HEK293T (cell line): ENCODE results near the gene CGNL1.

Source experiments
- CTCF ChIA-PET: fragments of 350-600 bp; formaldehyde crosslinking; extraction: SDS; loops from one replicate; lab custom pipeline; 2021; ENCODE audit warnings: antibody characterized with exemption, inconsistent platforms; lab: Yijun Ruan, JAX
- POLR2A ChIA-PET: fragments of 350-600 bp; formaldehyde crosslinking; extraction: SDS; loops from one replicate; lab custom pipeline; 2020; ENCODE audit warnings: antibody characterized with exemption, inconsistent platforms; lab: Yijun Ruan, JAX
- DNase-seq: peaks from one replicate; pipeline ENCODE4 v3.0.0; 2012; ENCODE audit warnings: mixed read lengths; ENCODE audit errors: extremely low spot score
- ARNT ChIP-seq: fragments of 450-650 bp; IDR thresholded peaks from 2 replicates; pipeline ENCODE4 v1.6.1; 2017; ENCODE audit warnings: mild to moderate bottlenecking
- BHLHE40 ChIP-seq: fragments of 450-650 bp; IDR thresholded peaks from 2 replicates; pipeline ENCODE4 v1.6.1; 2016; ENCODE audit warnings: mild to moderate bottlenecking, moderate library complexity, borderline replicate concordance
- CTBP1 ChIP-seq: fragments of 450-650 bp; IDR thresholded peaks from 2 replicates; pipeline ENCODE4 v1.6.1; 2016; ENCODE audit warnings: borderline replicate concordance
- ELF4 ChIP-seq: fragments of 450-650 bp; IDR thresholded peaks from 2 replicates; pipeline ENCODE4 v1.6.1; 2017; ENCODE audit warnings: antibody characterized with exemption
- FOXA1 ChIP-seq: fragments of 450-650 bp; IDR thresholded peaks from 2 replicates; pipeline ENCODE4 v1.6.1; 2016; ENCODE audit warnings: mild to moderate bottlenecking
- FOXK2 ChIP-seq: fragments of 450-650 bp; IDR thresholded peaks from 2 replicates; pipeline ENCODE4 v1.6.1; 2016; ENCODE audit warnings: mild to moderate bottlenecking
- FOXM1 ChIP-seq: fragments of 450-650 bp; IDR thresholded peaks from 2 replicates; pipeline ENCODE4 v1.6.1; 2017; ENCODE audit warnings: mild to moderate bottlenecking, borderline replicate concordance
- HDGF ChIP-seq: fragments of 450-650 bp; IDR thresholded peaks from 2 replicates; pipeline ENCODE4 v1.6.1; 2017; ENCODE audit warnings: antibody characterized with exemption, borderline replicate concordance
- L3MBTL2 ChIP-seq: fragments of 450-650 bp; conservative IDR thresholded peaks from 2 replicates; pipeline ENCODE4 v1.6.1; 2016; ENCODE audit warnings: mild to moderate bottlenecking
- LEF1 ChIP-seq: fragments of 450-650 bp; IDR thresholded peaks from 2 replicates; pipeline ENCODE4 v1.6.1; 2017; ENCODE audit warnings: mild to moderate bottlenecking, borderline replicate concordance
- NFRKB ChIP-seq: fragments of 450-650 bp; IDR thresholded peaks from 2 replicates; pipeline ENCODE4 v1.6.1; 2016; ENCODE audit warnings: mild to moderate bottlenecking, moderate library complexity
- PKNOX1 ChIP-seq: fragments of 450-650 bp; IDR thresholded peaks from 2 replicates; pipeline ENCODE4 v1.6.1; 2016
- SP1 ChIP-seq: fragments of 450-650 bp; IDR thresholded peaks from 2 replicates; pipeline ENCODE4 v1.6.1; 2017
- SUZ12 ChIP-seq: fragments of 450-650 bp; IDR thresholded peaks from 2 replicates; pipeline ENCODE4 v1.6.1; 2016; ENCODE audit warnings: mild to moderate bottlenecking
- TARDBP ChIP-seq: fragments of 450-650 bp; IDR thresholded peaks from 2 replicates; pipeline ENCODE4 v1.6.1; 2016
- ZNF384 ChIP-seq: fragments of 450-650 bp; IDR thresholded peaks from 2 replicates; pipeline ENCODE4 v1.6.1; 2016

The CGNL1 gene

GRCh38 chr15:57540736-57541135 lies 164.4 kb downstream of the CGNL1 start:
- ChIA-PET POLR2A (no interaction called here), CTCF (interaction anchor here (2.4 kb wide), 1 partner anchor 11 kb away, joined by 10 read pairs; no protein-coding TSS in a partner anchor)
- TF ChIP-seq FOXK2 (no peak), LEF1 (no peak), TARDBP (no peak), SUZ12 (no peak), ZNF384 (no peak), HDGF (no peak), ELF4 (no peak)
- DNase-seq = no peak

GRCh38 chr15:57541271-57541670 lies 165.0 kb downstream of the CGNL1 start:
- POLR2A ChIA-PET = no interaction called here
- DNase-seq = no peak
- CTCF ChIA-PET = interaction anchor here (0.7 to 2.4 kb wide), 8 partner anchors 10 to 200 kb away, joined by 3 to 10 read pairs (median 8); no protein-coding TSS in a partner anchor
- TF ChIP-seq ELF4 = no peak
- TF ChIP-seq BHLHE40 = no peak
- no peak for TF ChIP-seq FOXK2
- no peak for TF ChIP-seq SP1
- no peak for TF ChIP-seq FOXM1
- no peak for TF ChIP-seq NFRKB
- TF ChIP-seq TARDBP = no peak
- no peak for TF ChIP-seq SUZ12
- no peak for TF ChIP-seq LEF1
- TF ChIP-seq L3MBTL2 = no peak
- no peak for TF ChIP-seq FOXA1
- TF ChIP-seq PKNOX1 = no peak
- no peak for TF ChIP-seq CTBP1
- TF ChIP-seq ARNT = no peak
- no peak for TF ChIP-seq ZNF384
- TF ChIP-seq HDGF = no peak

- peak; percentile 53 for DNase-seq
- POLR2A ChIA-PET = no interaction called here
- TF ChIP-seq FOXM1 = no peak
- TF ChIP-seq CTBP1 = no peak
- TF ChIP-seq LEF1 = no peak
- CTCF ChIA-PET = interaction anchor here (0.7 to 2.4 kb wide), 10 partner anchors 9 to 201 kb away, joined by 3 to 10 read pairs (median 7); no protein-coding TSS in a partner anchor
Observed at GRCh38 chr15:57541805-57542504, 165.7 kb downstream of the CGNL1 start.

GRCh38 chr15:57542505-57542817 lies 166.2 kb downstream of the CGNL1 start:
- TF ChIP-seq FOXK2 (no peak), ARNT (no peak), SP1 (no peak), SUZ12 (no peak), LEF1 (no peak), PKNOX1 (no peak), L3MBTL2 (no peak), HDGF (no peak), CTBP1 (no peak)
- DNase-seq = no peak
- ChIA-PET POLR2A (no interaction called here), CTCF (interaction anchor here (1.0 to 2.4 kb wide), 7 partner anchors 8 to 202 kb away, joined by 3 to 10 read pairs (median 8); no protein-coding TSS in a partner anchor)

GRCh38 chr15:57544848-57545480 lies 168.7 kb downstream of the CGNL1 start:
- ChIA-PET CTCF (interaction anchor here (1.6 kb wide), 1 partner anchor 204 kb away, joined by 5 read pairs; no protein-coding TSS in a partner anchor), POLR2A (no interaction called here)
- DNase-seq = no peak
- TF ChIP-seq PKNOX1 = no peak
- no peak for TF ChIP-seq ZNF384
- TF ChIP-seq FOXA1 = no peak
- TF ChIP-seq ARNT = no peak
- TF ChIP-seq BHLHE40 = no peak
- TF ChIP-seq FOXM1 = no peak
- TF ChIP-seq LEF1 = no peak
- no peak for TF ChIP-seq NFRKB

GRCh38 chr15:57545995-57546394 lies 169.7 kb downstream of the CGNL1 start:
- DNase-seq = no peak
- ChIA-PET CTCF (interaction anchor here (1.6 kb wide), 1 partner anchor 205 kb away, joined by 5 read pairs; no protein-coding TSS in a partner anchor), POLR2A (no interaction called here)
- TF ChIP-seq ELF4 (no peak), TARDBP (no peak), ZNF384 (no peak), FOXK2 (no peak), L3MBTL2 (no peak), BHLHE40 (no peak), LEF1 (no peak), SUZ12 (no peak), PKNOX1 (no peak)
